GM15510 (cell line): Measurements from ENCODE around the gene NEK6.

Experiments
- POLR2A ChIP-seq: IDR thresholded peaks from 3 replicates; pipeline ENCODE4 v1.6.1; 2011; ENCODE audit warnings: borderline replicate concordance; ENCODE audit not compliant: insufficient read length; ENCODE audit errors: extremely low read depth

The NEK6 gene

GRCh38 chr9:124307379-124308030 is 49.8 kb downstream of the NEK6 start:
- no peak for TF ChIP-seq POLR2A

GRCh38 chr9:124308606-124309491 is 51.1 kb downstream of the NEK6 start:
- TF ChIP-seq POLR2A: no peak

- TF ChIP-seq POLR2A: no peak
Observed at GRCh38 chr9:124309667-124310084, 51.9 kb downstream of the NEK6 start.

- no peak for TF ChIP-seq POLR2A
Observed at GRCh38 chr9:124311283-124311682, 53.5 kb downstream of the NEK6 start.

GRCh38 chr9:124312290-124313265 is 54.8 kb downstream of the NEK6 start:
- no peak for TF ChIP-seq POLR2A

- no peak for TF ChIP-seq POLR2A
Observed at GRCh38 chr9:124313940-124314339, 56.2 kb downstream of the NEK6 start.

GRCh38 chr9:124315882-124316281 is 58.1 kb downstream of the NEK6 start:
- no peak for TF ChIP-seq POLR2A

GRCh38 chr9:124320062-124320973 is 62.6 kb downstream of the NEK6 start:
- TF ChIP-seq POLR2A: no peak

GRCh38 chr9:124321416-124321815 is 63.7 kb downstream of the NEK6 start:
- TF ChIP-seq POLR2A: no peak

- TF ChIP-seq POLR2A: no peak
Observed at GRCh38 chr9:124321935-124322334, 64.2 kb downstream of the NEK6 start.

- no peak for TF ChIP-seq POLR2A
Observed at GRCh38 chr9:124322618-124323432, 65.1 kb downstream of the NEK6 start.

GRCh38 chr9:124323904-124324303 is 66.2 kb downstream of the NEK6 start:
- TF ChIP-seq POLR2A: no peak

GRCh38 chr9:124325816-124326215 is 68.1 kb downstream of the NEK6 start:
- TF ChIP-seq POLR2A: no peak
